Transverse colon (tissue), 4 donors: Measurements from ENCODE around the gene CCDC200.

Experiments used
- CTCF ChIP-seq, 5 experiments: fragments of 200-600 bp in 3 of 5; fragments of 450-650 bp in 2 of 5; sonication (generic) in 3 of 5; IDR thresholded peaks; 1 replicate in 2 of 5; 2 replicates in 3 of 5; pipeline ENCODE4 v1.5.1; 2016 to 2017; ENCODE audit warnings: antibody characterized with exemption in 5 of 5, inconsistent platforms in 3 of 5, mild to moderate bottlenecking in 2 of 5, moderate library complexity in 1 of 5
- EP300 ChIP-seq: sonication (generic); formaldehyde crosslinking; IDR thresholded peaks from one replicate; pipeline ENCODE4 v1.6.1; 2017; ENCODE audit warnings: antibody characterized with exemption, low read depth
- POLR2A ChIP-seq: fragments of 450-650 bp; IDR thresholded peaks from one replicate; pipeline ENCODE4 v1.6.1; 2016; ENCODE audit warnings: antibody characterized with exemption, mild to moderate bottlenecking, moderate library complexity
- POLR2AphosphoS5 ChIP-seq, 3 donors: sonication (generic); formaldehyde crosslinking; IDR thresholded peaks; one replicate each; pipeline ENCODE4 v1.6.1; 2016; ENCODE audit warnings: antibody characterized with exemption in 3 of 3

- no peak for TF ChIP-seq CTCF (IDR thresholded peaks at IDR 0.05)
- TF ChIP-seq EP300 = no peak
- TF ChIP-seq POLR2A = no peak
- no peak for TF ChIP-seq POLR2AphosphoS5 (IDR thresholded peaks at IDR 0.05)
Measured at GRCh38 chr17:43200127-43200526, 28.3 kb downstream of the CCDC200 start.
